ENCODE results near the gene TBL1X. TPM values are rescaled to one million over a fixed set of nuclear protein-coding genes. Genes with fewer than 3 reads are reported as not detected.

Gene TBL1X
- total RNA-seq, 4 donors from 2014 or later, result 15.0 to 19.4 (median 16.3) TPM

DNA sequence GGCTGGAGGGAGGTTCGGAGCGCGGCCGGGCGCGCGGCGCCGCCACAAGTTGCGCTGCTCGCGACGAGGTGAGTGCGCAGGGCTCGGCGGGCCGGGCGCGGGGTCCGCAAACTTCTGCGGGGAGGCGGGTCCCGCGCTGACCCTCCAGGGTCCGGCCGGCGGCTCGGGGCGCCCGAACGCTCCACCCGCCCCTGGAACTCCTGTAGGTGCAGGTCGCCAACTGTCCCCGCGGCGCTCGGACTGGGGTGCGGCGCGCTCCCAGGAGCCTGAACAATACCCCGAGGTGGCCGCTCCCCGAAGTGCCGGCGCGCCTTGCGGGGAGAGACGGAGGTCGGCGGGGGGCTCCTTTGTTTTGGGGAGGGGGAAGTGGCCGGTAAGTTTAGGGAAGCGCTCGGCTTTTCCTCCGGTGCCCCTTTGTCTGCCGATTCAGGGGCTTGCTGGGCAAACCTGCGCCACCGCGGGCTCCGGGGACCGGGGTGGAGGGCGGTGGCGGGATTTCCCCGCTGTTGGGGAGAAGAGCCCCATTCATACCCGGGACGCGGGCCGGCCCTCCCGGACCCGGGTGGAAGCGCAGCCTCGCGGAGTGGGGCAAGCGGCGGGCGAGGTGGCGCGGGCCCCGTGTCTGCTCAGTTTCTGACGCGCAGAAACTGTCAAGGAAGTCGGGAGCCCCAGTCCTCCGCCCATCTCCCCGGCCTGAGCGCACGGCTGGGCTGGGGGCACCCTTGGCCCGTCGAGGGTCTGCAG, 694 bp downstream of the TBL1X start:
- TF ChIP-seq, protein P1, sequence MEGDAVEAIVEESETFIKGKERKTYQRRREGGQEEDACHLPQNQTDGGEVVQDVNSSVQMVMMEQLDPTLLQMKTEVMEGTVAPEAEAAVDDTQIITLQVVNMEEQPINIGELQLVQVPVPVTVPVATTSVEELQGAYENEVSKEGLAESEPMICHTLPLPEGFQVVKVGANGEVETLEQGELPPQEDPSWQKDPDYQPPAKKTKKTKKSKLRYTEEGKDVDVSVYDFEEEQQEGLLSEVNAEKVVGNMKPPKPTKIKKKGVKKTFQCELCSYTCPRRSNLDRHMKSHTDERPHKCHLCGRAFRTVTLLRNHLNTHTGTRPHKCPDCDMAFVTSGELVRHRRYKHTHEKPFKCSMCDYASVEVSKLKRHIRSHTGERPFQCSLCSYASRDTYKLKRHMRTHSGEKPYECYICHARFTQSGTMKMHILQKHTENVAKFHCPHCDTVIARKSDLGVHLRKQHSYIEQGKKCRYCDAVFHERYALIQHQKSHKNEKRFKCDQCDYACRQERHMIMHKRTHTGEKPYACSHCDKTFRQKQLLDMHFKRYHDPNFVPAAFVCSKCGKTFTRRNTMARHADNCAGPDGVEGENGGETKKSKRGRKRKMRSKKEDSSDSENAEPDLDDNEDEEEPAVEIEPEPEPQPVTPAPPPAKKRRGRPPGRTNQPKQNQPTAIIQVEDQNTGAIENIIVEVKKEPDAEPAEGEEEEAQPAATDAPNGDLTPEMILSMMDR (IDR thresholded peaks at IDR 0.05; ENCODE audit: low read depth), result no peak

DNA sequence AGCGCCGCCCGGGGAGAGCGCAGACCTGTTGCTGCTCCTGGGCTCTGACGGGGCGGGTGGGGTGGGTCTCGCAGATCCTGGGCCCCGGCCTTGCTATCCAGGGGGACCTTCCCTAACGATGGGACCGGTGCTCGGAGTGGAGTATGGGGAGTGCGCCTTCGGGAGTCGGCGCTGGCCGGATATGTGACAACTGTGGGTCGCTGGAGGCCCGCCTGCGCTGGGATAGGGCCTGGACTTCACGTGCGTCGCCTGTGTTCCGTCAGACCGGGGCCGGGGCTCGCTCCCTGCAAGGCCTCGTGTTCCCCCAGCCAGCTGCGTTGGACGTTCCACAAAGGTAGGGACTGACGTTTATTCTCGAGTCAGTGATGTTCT, 1.3 kb downstream of the TBL1X start:
- TF ChIP-seq, protein P1 (IDR thresholded peaks at IDR 0.05; ENCODE audit: low read depth), result no peak

DNA sequence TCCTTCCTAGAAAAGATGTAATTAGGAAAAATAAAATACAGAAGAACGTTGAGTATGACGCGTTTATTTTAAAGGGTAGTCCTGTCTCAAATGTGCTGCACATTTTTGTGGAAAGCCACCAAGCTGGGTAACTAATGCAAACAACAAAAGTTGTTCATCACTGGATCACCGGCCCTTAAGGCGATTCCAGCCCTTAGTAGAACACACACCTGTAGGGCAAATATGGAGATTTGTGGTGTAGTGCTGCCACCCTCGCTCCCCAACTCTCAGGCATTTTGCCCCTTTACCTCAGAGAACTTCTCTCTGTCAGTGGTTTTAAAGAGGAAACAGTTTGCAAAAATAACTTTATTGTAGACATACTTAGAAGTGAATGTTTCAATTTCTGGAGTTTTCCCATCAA, 1.9 kb downstream of the TBL1X start:
- TF ChIP-seq, protein P1 (IDR thresholded peaks at IDR 0.05; ENCODE audit: low read depth), result no peak

DNA sequence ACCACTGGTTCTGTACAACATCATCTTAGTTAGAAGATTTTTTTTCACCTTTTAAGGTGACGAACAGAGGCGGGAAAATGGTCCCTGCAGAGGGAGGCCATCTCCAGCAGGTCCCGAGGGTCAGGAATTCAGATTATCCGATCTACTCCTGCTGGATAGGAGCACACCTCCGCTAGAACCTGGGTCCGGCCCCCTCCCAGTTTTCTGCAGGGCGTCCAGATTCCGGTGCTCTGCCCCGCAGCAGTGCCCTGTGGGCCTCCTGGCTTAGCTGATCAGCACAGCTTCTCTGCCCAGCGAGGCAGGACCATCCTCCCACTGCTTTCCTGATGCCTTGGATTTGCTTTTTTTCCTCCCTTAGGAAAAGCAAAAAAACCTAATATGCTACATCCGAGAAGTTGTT, 2.3 kb downstream of the TBL1X start:
- TF ChIP-seq, protein P1 (IDR thresholded peaks at IDR 0.05; ENCODE audit: low read depth), result no peak

DNA sequence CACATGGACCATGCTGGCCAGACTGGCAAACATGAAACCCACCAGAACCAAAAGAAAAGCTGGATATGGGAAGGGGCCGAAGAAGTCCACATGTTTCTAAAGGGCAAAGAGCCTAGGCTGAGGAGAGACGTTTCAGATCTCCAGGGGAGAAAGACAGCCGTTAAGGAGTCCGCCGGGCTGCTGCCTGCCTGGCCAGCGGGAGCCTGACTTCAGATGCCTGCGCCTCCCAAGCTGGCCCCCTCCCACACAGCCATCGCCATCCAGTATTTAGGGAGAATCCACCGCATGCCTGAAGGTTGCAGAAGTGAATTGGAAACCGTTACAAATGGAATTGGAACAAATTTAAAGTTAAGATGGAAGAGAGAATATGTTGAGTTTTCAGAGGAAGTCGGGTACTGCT, 2.9 kb downstream of the TBL1X start:
- TF ChIP-seq, protein P1 (IDR thresholded peaks at IDR 0.05; ENCODE audit: low read depth), result no peak

DNA sequence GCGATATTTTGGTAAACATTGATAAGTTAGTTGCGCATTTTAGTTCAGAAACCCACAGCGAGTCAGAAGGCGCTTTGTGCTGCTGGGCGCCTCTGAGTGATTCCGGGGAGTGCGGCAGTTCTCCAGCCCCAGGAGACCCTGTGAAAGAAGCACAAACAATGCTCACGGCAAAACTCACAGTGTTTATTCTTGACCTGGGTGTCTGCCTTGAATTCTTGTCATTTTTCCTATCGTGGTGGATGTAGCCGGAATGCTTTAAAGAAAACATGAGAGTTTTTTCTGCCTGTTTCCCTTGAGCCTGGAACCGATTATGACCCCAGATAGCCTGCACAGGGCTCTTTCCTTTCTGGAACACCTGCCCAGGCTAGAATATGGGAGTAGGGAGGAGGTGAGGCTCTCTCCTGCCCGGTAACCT, 6.7 kb downstream of the TBL1X start:
- TF ChIP-seq, protein P1 (IDR thresholded peaks at IDR 0.05; ENCODE audit: low read depth), result no peak

DNA sequence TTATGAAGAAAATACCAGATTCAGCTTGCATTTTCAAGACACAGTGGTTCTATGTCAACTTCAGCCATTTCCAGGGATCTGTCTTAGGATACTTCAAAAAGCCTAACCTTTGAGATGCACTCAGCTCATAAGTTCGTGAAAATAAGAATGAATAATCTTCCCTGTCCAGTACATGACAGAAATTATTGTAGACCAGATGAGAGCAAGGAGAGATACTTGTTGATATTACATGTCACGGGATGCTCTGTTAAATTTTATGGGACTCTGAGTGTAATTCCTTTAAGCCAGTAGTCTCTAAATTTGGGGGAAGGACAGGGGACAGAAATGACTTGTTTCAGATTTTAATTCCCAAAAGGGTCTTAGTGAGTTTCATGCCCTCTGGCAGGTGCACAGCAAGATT, 8.8 kb downstream of the TBL1X start:
- TF ChIP-seq, protein P1 (IDR thresholded peaks at IDR 0.05; ENCODE audit: low read depth), result no peak

All from subcutaneous adipose tissue (tissue), 4 donors.